Osteoblast (primary cell): Measurements from ENCODE around the gene COX18. TPM values are rescaled to one million over a fixed set of nuclear protein-coding genes. Genes with fewer than 3 reads are reported as not detected.

Experiments
- DNase-seq: peaks from one replicate; pipeline ENCODE4 v3.0.0; 2011; ENCODE audit warnings: low spot score, mixed read lengths; ENCODE audit not compliant: insufficient read length; ENCODE audit errors: missing footprints
- H2AFZ ChIP-seq: 2 replicates; pipeline ENCODE4 v1.6.0; 2011; ENCODE audit warnings: mild to moderate bottlenecking, low read length
- H3K27ac ChIP-seq: 2 replicates; pipeline ENCODE4 v1.5.1; 2011; ENCODE audit warnings: mild to moderate bottlenecking, low read depth, low read length, moderate library complexity
- H3K27me3 ChIP-seq: 2 replicates; pipeline ENCODE4 v1.6.0; 2012; ENCODE audit warnings: mild to moderate bottlenecking, control low read depth, inconsistent platforms, low read length, moderate library complexity; ENCODE audit not compliant: insufficient read depth
- H3K36me3 ChIP-seq: 2 replicates; pipeline ENCODE4 v1.5.1; 2011; ENCODE audit warnings: mild to moderate bottlenecking, low read length, control low read depth, moderate library complexity; ENCODE audit not compliant: insufficient read depth
- H3K4me1 ChIP-seq: 2 replicates; pipeline ENCODE4 v1.5.1; 2011; ENCODE audit warnings: mild to moderate bottlenecking, low read length, control low read depth, moderate library complexity; ENCODE audit not compliant: insufficient read depth
- H3K4me2 ChIP-seq: 2 replicates; pipeline ENCODE4 v1.6.0; 2011; ENCODE audit warnings: mild to moderate bottlenecking, low read length; ENCODE audit not compliant: insufficient read depth
- H3K4me3 ChIP-seq: fragments of 200-600 bp; sonication (generic); 3 replicates; pipeline ENCODE4 v1.5.1; 2012; ENCODE audit warnings: mild to moderate bottlenecking, low read length, inconsistent platforms; ENCODE audit not compliant: insufficient read depth
- H3K79me2 ChIP-seq: 2 replicates; pipeline ENCODE4 v1.6.0; 2012; ENCODE audit warnings: mild to moderate bottlenecking, low read length, control low read depth, inconsistent platforms; ENCODE audit not compliant: insufficient read depth
- H3K9me3 ChIP-seq: 2 replicates; pipeline ENCODE4 v1.5.1; 2011; ENCODE audit warnings: low read depth, low read length, control low read depth
- H4K20me1 ChIP-seq: 2 replicates; pipeline ENCODE4 v1.6.0; 2012; ENCODE audit warnings: mild to moderate bottlenecking, low read length, control low read depth; ENCODE audit not compliant: insufficient read depth
- total RNA-seq: library from RNA; depleted of rRNA; stranded (reverse); fragments of >200 nt; gene quantifications from 2 replicates; pipeline ENCODE4 v1.2.3, GENCODE V29; 2012
- TF ChIP-seq, protein P1 (sequence below): IDR thresholded peaks from 2 replicates; pipeline ENCODE4 v1.5.1; 2011; ENCODE audit warnings: mild to moderate bottlenecking, low read depth, low read length, moderate library complexity; ENCODE audit errors: extremely low read depth

COX18 gene
- total RNA-seq, 1 donor, result 29.0 TPM

DNA sequence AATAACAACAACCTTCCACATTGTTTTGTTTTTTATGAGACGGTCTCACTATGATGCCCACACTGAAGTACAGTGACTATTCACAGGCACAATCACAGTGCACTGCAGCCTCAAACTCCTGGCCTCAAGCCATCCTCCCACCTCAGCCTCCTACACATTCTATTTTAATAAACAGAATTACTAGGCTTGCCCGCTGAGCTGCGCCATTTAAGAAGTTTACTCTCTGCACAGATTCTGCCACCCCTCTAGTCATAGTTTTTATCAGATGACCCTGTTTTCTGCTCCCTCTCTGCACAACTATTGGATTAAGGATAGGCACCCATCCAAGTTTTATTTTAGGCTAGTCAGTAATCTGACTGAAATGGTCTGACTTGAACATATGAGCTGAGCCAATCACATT is 11.3 kb upstream of the COX18 start:
- Histone ChIP-seq H4K20me1 (no peaks in the 10 kb centered on the region), H3K4me1 (peaks cover 9% of the 10 kb centered on the region), H3K79me2 (peaks cover 14% of the 10 kb centered on the region), H3K4me3 (no peak overlapping the region), H3K27me3 (no peaks in the 10 kb centered on the region), H3K27ac (no peak overlapping the region), H3K9me3 (no peaks in the 10 kb centered on the region), H2AFZ (no peak overlapping the region), H3K4me2 (no peak overlapping the region), H3K36me3 (peaks cover 42% of the 10 kb centered on the region)
- TF ChIP-seq, protein P1, sequence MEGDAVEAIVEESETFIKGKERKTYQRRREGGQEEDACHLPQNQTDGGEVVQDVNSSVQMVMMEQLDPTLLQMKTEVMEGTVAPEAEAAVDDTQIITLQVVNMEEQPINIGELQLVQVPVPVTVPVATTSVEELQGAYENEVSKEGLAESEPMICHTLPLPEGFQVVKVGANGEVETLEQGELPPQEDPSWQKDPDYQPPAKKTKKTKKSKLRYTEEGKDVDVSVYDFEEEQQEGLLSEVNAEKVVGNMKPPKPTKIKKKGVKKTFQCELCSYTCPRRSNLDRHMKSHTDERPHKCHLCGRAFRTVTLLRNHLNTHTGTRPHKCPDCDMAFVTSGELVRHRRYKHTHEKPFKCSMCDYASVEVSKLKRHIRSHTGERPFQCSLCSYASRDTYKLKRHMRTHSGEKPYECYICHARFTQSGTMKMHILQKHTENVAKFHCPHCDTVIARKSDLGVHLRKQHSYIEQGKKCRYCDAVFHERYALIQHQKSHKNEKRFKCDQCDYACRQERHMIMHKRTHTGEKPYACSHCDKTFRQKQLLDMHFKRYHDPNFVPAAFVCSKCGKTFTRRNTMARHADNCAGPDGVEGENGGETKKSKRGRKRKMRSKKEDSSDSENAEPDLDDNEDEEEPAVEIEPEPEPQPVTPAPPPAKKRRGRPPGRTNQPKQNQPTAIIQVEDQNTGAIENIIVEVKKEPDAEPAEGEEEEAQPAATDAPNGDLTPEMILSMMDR, result no peak
- DNase-seq, result no peak

DNA sequence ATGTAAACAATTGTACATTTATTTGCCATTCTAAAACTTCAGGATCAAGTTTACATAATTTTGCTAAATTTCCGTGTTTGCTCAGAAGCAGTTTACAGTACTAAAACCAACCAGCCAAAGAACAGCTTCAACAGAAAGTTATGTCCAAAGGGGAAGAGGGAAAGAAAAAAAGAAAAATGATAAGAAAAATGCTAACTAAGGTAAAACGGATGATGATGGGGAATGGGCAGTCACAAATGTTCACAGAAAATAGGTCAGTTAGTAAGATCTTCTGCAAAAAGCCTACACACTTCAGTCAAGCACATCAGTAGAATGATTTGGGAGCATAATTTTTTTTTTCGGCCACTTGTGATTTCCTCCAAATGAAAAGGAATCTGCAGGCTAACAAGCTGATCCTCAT is 6.3 kb upstream of the COX18 start:
- no peak overlapping the region for H3K4me2 ChIP-seq
- peaks cover 5% of the 10 kb centered on the region for H3K4me1 ChIP-seq
- H3K9me3 ChIP-seq, result no peaks in the 10 kb centered on the region
- no peaks in the 10 kb centered on the region for H3K27me3 ChIP-seq
- H2AFZ ChIP-seq, result no peak overlapping the region
- no peak overlapping the region for H3K4me3 ChIP-seq
- peaks cover 6% of the 10 kb centered on the region for H3K79me2 ChIP-seq
- H3K36me3 ChIP-seq, result peaks cover 42% of the 10 kb centered on the region
- no peaks in the 10 kb centered on the region for H4K20me1 ChIP-seq
- H3K27ac ChIP-seq, result no peak overlapping the region
- TF ChIP-seq, protein P1, result no peak
- DNase-seq, result no peak

DNA sequence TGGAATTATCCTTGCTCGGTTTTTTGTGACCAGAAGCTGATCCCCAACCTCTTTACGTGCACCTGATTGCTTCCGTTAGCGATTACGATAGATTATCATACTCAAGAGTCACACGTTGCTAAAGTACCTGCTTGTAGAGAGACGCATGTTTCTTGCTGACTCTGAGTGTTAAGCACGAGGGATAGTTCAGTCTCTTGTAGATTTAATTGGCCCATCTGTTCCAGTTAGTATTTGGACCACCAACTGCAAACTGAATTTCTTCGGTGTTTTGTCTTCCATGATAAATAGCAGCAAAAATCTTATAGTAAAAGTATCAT is 516 bp upstream of the COX18 start:
- Histone ChIP-seq H3K9me3 (no peaks in the 10 kb centered on the region), H3K27ac (peak overlapping the region; percentile 82), H2AFZ (peak overlapping the region; percentile 90), H3K4me2 (peak overlapping the region; percentile 99), H3K4me1 (peaks cover 8% of the 10 kb centered on the region), H3K27me3 (no peaks in the 10 kb centered on the region), H3K36me3 (peaks cover 12% of the 10 kb centered on the region), H3K4me3 (peak overlapping the region; percentile 89), H3K79me2 (peaks cover 24% of the 10 kb centered on the region), H4K20me1 (no peaks in the 10 kb centered on the region)
- TF ChIP-seq, protein P1, result no peak
- no peak for DNase-seq

DNA sequence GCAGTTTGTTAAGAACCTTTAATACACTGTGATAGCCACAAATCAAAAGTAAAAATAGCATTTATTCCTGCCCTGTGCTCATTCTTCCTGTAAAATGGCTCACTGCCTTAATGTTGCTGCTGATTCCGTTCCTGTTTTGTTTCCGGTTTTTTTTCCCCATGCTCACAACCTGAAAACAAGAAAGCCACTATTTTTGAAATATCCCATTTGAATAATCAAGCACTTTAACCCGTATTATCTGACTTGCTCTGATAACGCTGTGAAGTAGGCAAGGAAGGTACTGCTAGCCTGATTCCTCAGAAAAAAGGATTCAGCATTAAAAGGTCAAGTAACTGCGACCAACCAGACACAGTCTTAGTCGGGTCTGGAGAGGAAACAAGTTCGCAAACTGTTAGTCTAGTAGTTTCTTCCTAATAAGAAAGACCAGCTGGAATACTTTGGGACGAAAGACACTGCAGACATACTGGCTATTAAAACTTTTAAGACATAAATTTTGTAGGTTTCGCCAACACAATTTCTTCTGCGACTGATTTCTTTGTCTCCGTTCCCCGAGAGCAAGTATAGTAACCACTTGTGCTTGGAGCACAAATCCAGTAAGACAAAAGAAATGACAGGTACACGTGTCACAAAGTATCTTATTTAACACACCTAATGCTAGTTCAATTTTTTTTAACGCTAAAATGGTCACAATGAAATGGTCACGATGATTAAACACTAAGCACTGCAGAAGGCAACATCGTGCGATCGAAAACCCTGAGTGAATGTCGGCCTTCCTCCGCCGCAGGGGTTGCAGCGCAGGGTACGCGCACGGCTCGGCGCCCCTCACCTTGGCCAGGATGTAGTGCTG is 802 bp downstream of the COX18 start:
- H3K4me1 ChIP-seq, result peaks cover 8% of the 10 kb centered on the region
- H3K4me2 ChIP-seq, result peak overlapping the region; percentile 99
- H2AFZ ChIP-seq, result peak overlapping the region; percentile 77
- no peak for DNase-seq
- peak overlapping the region; percentile 82 for H3K27ac ChIP-seq
- no peaks in the 10 kb centered on the region for H3K27me3 ChIP-seq
- H4K20me1 ChIP-seq, result no peaks in the 10 kb centered on the region
- H3K9me3 ChIP-seq, result no peaks in the 10 kb centered on the region
- H3K4me3 ChIP-seq, result peak overlapping the region; percentile 89
- H3K79me2 ChIP-seq, result peaks cover 25% of the 10 kb centered on the region
- TF ChIP-seq, protein P1, result no peak
- H3K36me3 ChIP-seq, result peaks cover 3% of the 10 kb centered on the region
